Stomach (tissue), 4 donors: ENCODE data around the gene NXN.

ENCODE experiments used
- CTCF ChIP-seq, 7 experiments: fragments of 450-650 bp in 4 of 7; fragments of 200-600 bp in 3 of 7; sonication (generic) in 3 of 7; IDR thresholded peaks; one replicate each; pipeline ENCODE4 v1.5.1; 2016 to 2019; ENCODE audit warnings: antibody characterized with exemption in 7 of 7, control low read depth in 2 of 7, mild to moderate bottlenecking in 1 of 7
- POLR2AphosphoS5 ChIP-seq, 3 donors: sonication (generic); formaldehyde crosslinking; IDR thresholded peaks; one replicate each; pipeline ENCODE4 v1.6.1; 2016; ENCODE audit warnings: antibody characterized with exemption in 3 of 3

- TF ChIP-seq POLR2AphosphoS5 (IDR thresholded peaks at IDR 0.05) (no peak), CTCF (IDR thresholded peaks at IDR 0.05) (no peak)
Observed at GRCh38 chr17:838486-838885, 141.1 kb downstream of the NXN start.
